Activated CD4-positive, alpha-beta memory T cell treated with anti-CD3 and anti-CD28 coated beads for 36 hours (primary cell): Measurements from ENCODE around the gene FUOM. TPM values are rescaled to one million over a fixed set of nuclear protein-coding genes. Genes with fewer than 3 reads are reported as not detected.

Source experiments
- CTCF ChIA-PET: fragments of 350-600 bp; sonication (Branson Sonifier 250); formaldehyde crosslinking; loops from one replicate; lab custom pipeline; 2021; ENCODE audit warnings: antibody characterized with exemption, inconsistent platforms; lab: Charles Lee
- POLR2A ChIA-PET: fragments of 350-600 bp; sonication (Branson Sonifier 250); formaldehyde crosslinking; loops from one replicate; lab custom pipeline; 2021; ENCODE audit warnings: antibody characterized with exemption; lab: Charles Lee
- DNase-seq: peaks from one replicate; pipeline ENCODE4 v3.0.0-alpha.2; 2020
- H3K27ac Mint-ChIP-seq: one replicate; pipeline ENCODE4 v1.8.0; 2021; ENCODE audit warnings: mixed read lengths
- H3K27me3 Mint-ChIP-seq: one replicate; pipeline ENCODE4 v1.8.0; 2021; ENCODE audit warnings: mixed read lengths
- H3K36me3 Mint-ChIP-seq: one replicate; pipeline ENCODE4 v1.8.0; 2021; ENCODE audit warnings: mixed read lengths
- H3K4me1 Mint-ChIP-seq: one replicate; pipeline ENCODE4 v1.8.0; 2021; ENCODE audit warnings: low read depth, mixed read lengths
- H3K4me3 Mint-ChIP-seq: one replicate; pipeline ENCODE4 v1.8.0; 2021; ENCODE audit warnings: mild to moderate bottlenecking, mixed read lengths
- H3K9me3 Mint-ChIP-seq: one replicate; pipeline ENCODE4 v1.8.0; 2021; ENCODE audit warnings: mixed read lengths
- intact Hi-C: fragments of 100-400 bp; cut with micrococcal nuclease; formaldehyde crosslinking; loops from one replicate; pipeline ENCODE4 v1.15.1; 2023
- total RNA-seq, 2 experiments: library from RNA; stranded (reverse); gene quantifications; one replicate each; pipeline ENCODE4 v1.2.3, GENCODE V29; 2021

FUOM gene
- total RNA-seq, 2 experiments from 2014 or later, result 46.5 to 49.8 TPM

- POLR2A ChIA-PET, result no interaction called here
- CTCF ChIA-PET, result no interaction called here
- peaks cover 12% of the 10 kb centered on the region for H3K36me3 Mint-ChIP-seq
- H3K27me3 Mint-ChIP-seq, result no peaks in the 10 kb centered on the region
- no peak overlapping the region for H3K27ac Mint-ChIP-seq
- no peak overlapping the region for H3K4me3 Mint-ChIP-seq
- no peaks in the 10 kb centered on the region for H3K9me3 Mint-ChIP-seq
- no peak for DNase-seq
- H3K4me1 Mint-ChIP-seq, result peaks cover 12% of the 10 kb centered on the region
- intact Hi-C loops, result no loop called here
Measured at GRCh38 chr10:133311570-133311969, 46.2 kb downstream of the FUOM start.

GRCh38 chr10:133310789-133311188, 47.0 kb downstream of the FUOM start:
- Mint-ChIP-seq H3K9me3 (no peaks in the 10 kb centered on the region), H3K36me3 (peaks cover 12% of the 10 kb centered on the region), H3K4me1 (peaks cover 15% of the 10 kb centered on the region), H3K27ac (no peak overlapping the region), H3K27me3 (no peaks in the 10 kb centered on the region), H3K4me3 (no peak overlapping the region)
- CTCF ChIA-PET, result interaction anchor here (1.0 kb wide), 1 partner anchor 19 kb away, joined by 3 read pairs; no protein-coding TSS in a partner anchor
- no peak for DNase-seq
- POLR2A ChIA-PET, result no interaction called here
- intact Hi-C loops, result no loop called here

- no peaks in the 10 kb centered on the region for H3K27me3 Mint-ChIP-seq
- no peak for DNase-seq
- H3K27ac Mint-ChIP-seq, result no peak overlapping the region
- POLR2A ChIA-PET, result no interaction called here
- no peak overlapping the region for H3K4me3 Mint-ChIP-seq
- CTCF ChIA-PET, result interaction anchor here (0.9 to 1.4 kb wide), 3 partner anchors 19 to 167 kb away, joined by 3 to 4 read pairs (median 3); no protein-coding TSS in a partner anchor
- H3K9me3 Mint-ChIP-seq, result no peaks in the 10 kb centered on the region
- peaks cover 16% of the 10 kb centered on the region for H3K4me1 Mint-ChIP-seq
- H3K36me3 Mint-ChIP-seq, result peaks cover 13% of the 10 kb centered on the region
- intact Hi-C loops, result no loop called here
Measured at GRCh38 chr10:133310399-133310755, 47.4 kb downstream of the FUOM start.

GRCh38 chr10:133309720-133310398, 48.0 kb downstream of the FUOM start:
- peak overlapping the region; percentile 35 for H3K4me3 Mint-ChIP-seq
- ChIA-PET CTCF (interaction anchor here (0.9 to 1.4 kb wide), 3 partner anchors 20 to 166 kb away, joined by 3 to 4 read pairs (median 3); no protein-coding TSS in a partner anchor), POLR2A (no interaction called here)
- H3K36me3 Mint-ChIP-seq, result peaks cover 14% of the 10 kb centered on the region
- H3K9me3 Mint-ChIP-seq, result no peaks in the 10 kb centered on the region
- H3K4me1 Mint-ChIP-seq, result peaks cover 21% of the 10 kb centered on the region
- intact Hi-C loops, result loop anchor here (1.0 to 5.0 kb wide), 6 partner anchors 47 to 977 kb away; partner anchors contain the start of genes FUOM, LRRC27 and PAOX
- peak overlapping the region; percentile 42 for H3K27ac Mint-ChIP-seq
- DNase-seq, result no peak
- no peaks in the 10 kb centered on the region for H3K27me3 Mint-ChIP-seq

GRCh38 chr10:133309100-133309719, 48.6 kb downstream of the FUOM start:
- Mint-ChIP-seq H3K4me3 (peak overlapping the region; percentile 67), H3K4me1 (peaks cover 25% of the 10 kb centered on the region), H3K27ac (peak overlapping the region; percentile 82), H3K36me3 (peaks cover 14% of the 10 kb centered on the region), H3K27me3 (no peaks in the 10 kb centered on the region), H3K9me3 (no peaks in the 10 kb centered on the region)
- peak; percentile 96 for DNase-seq
- intact Hi-C loops, result loop anchor here (1.0 to 5.0 kb wide), 6 partner anchors 48 to 976 kb away; partner anchors contain the start of genes FUOM, LRRC27 and PAOX
- ChIA-PET POLR2A (no interaction called here), CTCF (interaction anchor here (0.9 to 1.4 kb wide), 2 partner anchors 34 to 166 kb away, joined by 3 to 4 read pairs; no protein-coding TSS in a partner anchor)

- peak within 1 kb of the TSS; percentile 97 for H3K27ac Mint-ChIP-seq
- H3K4me3 Mint-ChIP-seq, result peak within 1 kb of the TSS; percentile 97
- H3K36me3 Mint-ChIP-seq, result peaks cover 14% of the 10 kb centered on the region
- intact Hi-C loops, result loop anchor here (1.0 to 5.0 kb wide), 7 partner anchors 33 to 976 kb away; partner anchors contain the start of genes FUOM, LRRC27 and PAOX
- peaks cover 30% of the 10 kb centered on the region for H3K4me1 Mint-ChIP-seq
- ChIA-PET CTCF (interaction anchor here (0.6 to 2.2 kb wide), 19 partner anchors 13 to 308 kb away, joined by 3 to 18 read pairs (median 5); partner anchors contain the start of gene ADAM8), POLR2A (interaction anchor here (0.9 to 1.7 kb wide), 4 partner anchors 30 to 167 kb away, joined by 3 to 7 read pairs (median 6); no protein-coding TSS in a partner anchor)
- DNase-seq, result peak; percentile 91
- no peaks in the 10 kb centered on the region for H3K27me3 Mint-ChIP-seq
- H3K9me3 Mint-ChIP-seq, result no peaks in the 10 kb centered on the region
Measured at GRCh38 chr10:133308421-133309099, 49.3 kb downstream of the FUOM start, which contains the start of the genes TUBGCP2 and ZNF511. Gene TUBGCP2, minus strand, starts transcription at chr10:133308872. Its CDS starts 5,931 bp downstream, at chr10:133302941. Gene ZNF511, plus strand, starts transcription at chr10:133308914. Its CDS starts 30 bp downstream, at chr10:133308944.

GRCh38 chr10:133307776-133308420, 49.9 kb downstream of the FUOM start:
- Mint-ChIP-seq H3K9me3 (no peaks in the 10 kb centered on the region), H3K27ac (peak overlapping the region; percentile 97), H3K27me3 (no peaks in the 10 kb centered on the region), H3K36me3 (peaks cover 14% of the 10 kb centered on the region), H3K4me1 (peaks cover 30% of the 10 kb centered on the region), H3K4me3 (peak overlapping the region; percentile 97)
- ChIA-PET CTCF (interaction anchor here (0.6 to 2.2 kb wide), 23 partner anchors 12 to 309 kb away, joined by 3 to 18 read pairs (median 4); partner anchors contain the start of gene ADAM8), POLR2A (interaction anchor here (0.9 to 1.7 kb wide), 5 partner anchors 30 to 168 kb away, joined by 3 to 7 read pairs (median 6); no protein-coding TSS in a partner anchor)
- intact Hi-C loops, result loop anchor here (1.0 to 5.0 kb wide), 6 partner anchors 33 to 975 kb away; partner anchors contain the start of genes FUOM, LRRC27 and PAOX
- DNase-seq, result peak; percentile 92

- Mint-ChIP-seq H3K27me3 (no peaks in the 10 kb centered on the region), H3K36me3 (peaks cover 16% of the 10 kb centered on the region), H3K27ac (peak overlapping the region; percentile 97), H3K9me3 (no peaks in the 10 kb centered on the region), H3K4me3 (peak overlapping the region; percentile 97), H3K4me1 (peaks cover 30% of the 10 kb centered on the region)
- intact Hi-C loops, result loop anchor here (5.0 kb wide), 3 partner anchors 50 to 165 kb away; partner anchors contain the start of genes FUOM and PAOX
- CTCF ChIA-PET, result interaction anchor here (0.7 to 2.2 kb wide), 17 partner anchors 11 to 310 kb away, joined by 3 to 18 read pairs (median 4); no protein-coding TSS in a partner anchor
- POLR2A ChIA-PET, result interaction anchor here (1.2 to 1.7 kb wide), 4 partner anchors 29 to 48 kb away, joined by 4 to 7 read pairs (median 6); no protein-coding TSS in a partner anchor
- no peak for DNase-seq
Measured at GRCh38 chr10:133306941-133307379, 50.9 kb downstream of the FUOM start.

GRCh38 chr10:133306097-133306476, 51.7 kb downstream of the FUOM start:
- Mint-ChIP-seq H3K4me1 (peaks cover 30% of the 10 kb centered on the region), H3K27ac (no peak overlapping the region), H3K27me3 (no peaks in the 10 kb centered on the region), H3K4me3 (no peak overlapping the region), H3K36me3 (peaks cover 16% of the 10 kb centered on the region), H3K9me3 (no peaks in the 10 kb centered on the region)
- CTCF ChIA-PET, result no interaction called here
- intact Hi-C loops, result loop anchor here (5.0 kb wide), 3 partner anchors 51 to 164 kb away; partner anchors contain the start of genes FUOM and PAOX
- POLR2A ChIA-PET, result no interaction called here
- DNase-seq, result no peak
